Panc1 (cell line): ENCODE results near the gene ZFP57.

ENCODE experiments used
- POLR2AphosphoS5 ChIP-seq: IDR thresholded peaks from 2 replicates; pipeline ENCODE4 v1.6.1; 2012; ENCODE audit warnings: mild to moderate bottlenecking, low read depth, low read length, moderate library complexity
- SIN3A ChIP-seq: IDR thresholded peaks from 2 replicates; pipeline ENCODE4 v1.6.1; 2012; ENCODE audit warnings: low read depth, mild to moderate bottlenecking, low read length, moderate library complexity, borderline replicate concordance; ENCODE audit not compliant: insufficient read depth
- TCF7L2 ChIP-seq: IDR thresholded peaks from 2 replicates; pipeline ENCODE4 v1.6.1; 2011; ENCODE audit warnings: mild to moderate bottlenecking, low read depth, low read length, inconsistent platforms
- TF ChIP-seq, protein P1 (sequence below), 2 experiments: IDR thresholded peaks; 2 replicates each; pipeline ENCODE4 v1.6.1; 2011 to 2012; ENCODE audit warnings: low read depth in 2 of 2, control low read depth in 1 of 2, low read length in 1 of 2, mild to moderate bottlenecking in 1 of 2, moderate library complexity in 1 of 2; ENCODE audit not compliant: insufficient read depth in 1 of 2
- TF ChIP-seq, protein P2 (sequence below): fragments of 450-650 bp; IDR thresholded peaks from 2 replicates; pipeline ENCODE4 v1.5.1; 2017; ENCODE audit warnings: mild to moderate bottlenecking

GRCh38 chr6:29724937-29725869, 44.3 kb upstream of the ZFP57 start:
- TF ChIP-seq, protein P1, sequence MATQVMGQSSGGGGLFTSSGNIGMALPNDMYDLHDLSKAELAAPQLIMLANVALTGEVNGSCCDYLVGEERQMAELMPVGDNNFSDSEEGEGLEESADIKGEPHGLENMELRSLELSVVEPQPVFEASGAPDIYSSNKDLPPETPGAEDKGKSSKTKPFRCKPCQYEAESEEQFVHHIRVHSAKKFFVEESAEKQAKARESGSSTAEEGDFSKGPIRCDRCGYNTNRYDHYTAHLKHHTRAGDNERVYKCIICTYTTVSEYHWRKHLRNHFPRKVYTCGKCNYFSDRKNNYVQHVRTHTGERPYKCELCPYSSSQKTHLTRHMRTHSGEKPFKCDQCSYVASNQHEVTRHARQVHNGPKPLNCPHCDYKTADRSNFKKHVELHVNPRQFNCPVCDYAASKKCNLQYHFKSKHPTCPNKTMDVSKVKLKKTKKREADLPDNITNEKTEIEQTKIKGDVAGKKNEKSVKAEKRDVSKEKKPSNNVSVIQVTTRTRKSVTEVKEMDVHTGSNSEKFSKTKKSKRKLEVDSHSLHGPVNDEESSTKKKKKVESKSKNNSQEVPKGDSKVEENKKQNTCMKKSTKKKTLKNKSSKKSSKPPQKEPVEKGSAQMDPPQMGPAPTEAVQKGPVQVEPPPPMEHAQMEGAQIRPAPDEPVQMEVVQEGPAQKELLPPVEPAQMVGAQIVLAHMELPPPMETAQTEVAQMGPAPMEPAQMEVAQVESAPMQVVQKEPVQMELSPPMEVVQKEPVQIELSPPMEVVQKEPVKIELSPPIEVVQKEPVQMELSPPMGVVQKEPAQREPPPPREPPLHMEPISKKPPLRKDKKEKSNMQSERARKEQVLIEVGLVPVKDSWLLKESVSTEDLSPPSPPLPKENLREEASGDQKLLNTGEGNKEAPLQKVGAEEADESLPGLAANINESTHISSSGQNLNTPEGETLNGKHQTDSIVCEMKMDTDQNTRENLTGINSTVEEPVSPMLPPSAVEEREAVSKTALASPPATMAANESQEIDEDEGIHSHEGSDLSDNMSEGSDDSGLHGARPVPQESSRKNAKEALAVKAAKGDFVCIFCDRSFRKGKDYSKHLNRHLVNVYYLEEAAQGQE (IDR thresholded peaks at IDR 0.05; ENCODE audit: insufficient read depth in 1 of 2, low read depth in 2 of 2, low read length in 1 of 2) = no peak
- TF ChIP-seq, protein P2, sequence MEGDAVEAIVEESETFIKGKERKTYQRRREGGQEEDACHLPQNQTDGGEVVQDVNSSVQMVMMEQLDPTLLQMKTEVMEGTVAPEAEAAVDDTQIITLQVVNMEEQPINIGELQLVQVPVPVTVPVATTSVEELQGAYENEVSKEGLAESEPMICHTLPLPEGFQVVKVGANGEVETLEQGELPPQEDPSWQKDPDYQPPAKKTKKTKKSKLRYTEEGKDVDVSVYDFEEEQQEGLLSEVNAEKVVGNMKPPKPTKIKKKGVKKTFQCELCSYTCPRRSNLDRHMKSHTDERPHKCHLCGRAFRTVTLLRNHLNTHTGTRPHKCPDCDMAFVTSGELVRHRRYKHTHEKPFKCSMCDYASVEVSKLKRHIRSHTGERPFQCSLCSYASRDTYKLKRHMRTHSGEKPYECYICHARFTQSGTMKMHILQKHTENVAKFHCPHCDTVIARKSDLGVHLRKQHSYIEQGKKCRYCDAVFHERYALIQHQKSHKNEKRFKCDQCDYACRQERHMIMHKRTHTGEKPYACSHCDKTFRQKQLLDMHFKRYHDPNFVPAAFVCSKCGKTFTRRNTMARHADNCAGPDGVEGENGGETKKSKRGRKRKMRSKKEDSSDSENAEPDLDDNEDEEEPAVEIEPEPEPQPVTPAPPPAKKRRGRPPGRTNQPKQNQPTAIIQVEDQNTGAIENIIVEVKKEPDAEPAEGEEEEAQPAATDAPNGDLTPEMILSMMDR = no peak
- TF ChIP-seq SIN3A (no peak), POLR2AphosphoS5 (no peak), TCF7L2 (no peak)
